ENCODE results near the gene ELL.

The ELL gene

DNA sequence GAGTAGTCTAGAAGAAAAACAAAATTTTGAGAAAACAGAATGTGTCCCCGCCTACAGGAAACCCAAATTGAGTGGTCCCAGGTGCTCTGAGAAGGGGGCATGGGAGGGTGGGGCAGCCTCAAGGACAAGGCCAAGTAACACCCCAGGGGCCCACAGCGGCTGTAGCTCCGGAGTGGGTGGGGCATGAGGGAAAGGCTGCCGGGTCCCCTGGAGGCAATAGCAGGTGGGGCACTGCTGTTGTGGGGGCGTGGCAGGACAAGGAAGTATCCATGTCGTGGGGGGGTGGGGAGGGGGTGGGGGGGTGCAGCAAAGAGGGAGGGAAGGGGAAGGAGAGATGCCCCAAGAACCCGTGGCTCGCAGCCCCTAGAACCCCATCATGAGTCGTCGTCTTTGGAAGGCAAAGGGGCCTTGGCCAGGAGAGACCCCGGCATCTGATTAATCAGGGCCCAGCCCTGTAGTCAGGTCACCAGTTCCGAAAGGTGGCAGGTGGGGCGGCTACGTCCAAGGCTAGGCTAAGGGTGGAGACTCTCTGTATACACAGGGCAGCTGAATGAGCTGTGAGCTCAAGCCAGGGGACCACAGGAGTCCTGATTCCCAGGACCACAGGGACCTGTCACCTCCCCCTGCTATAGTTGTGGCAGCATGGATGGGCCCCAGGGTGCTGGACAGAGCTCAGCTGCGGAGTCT is 76.5 kb downstream of the ELL start:
- DNase-seq (ENCODE audit: low read depth) = no peak

DNA sequence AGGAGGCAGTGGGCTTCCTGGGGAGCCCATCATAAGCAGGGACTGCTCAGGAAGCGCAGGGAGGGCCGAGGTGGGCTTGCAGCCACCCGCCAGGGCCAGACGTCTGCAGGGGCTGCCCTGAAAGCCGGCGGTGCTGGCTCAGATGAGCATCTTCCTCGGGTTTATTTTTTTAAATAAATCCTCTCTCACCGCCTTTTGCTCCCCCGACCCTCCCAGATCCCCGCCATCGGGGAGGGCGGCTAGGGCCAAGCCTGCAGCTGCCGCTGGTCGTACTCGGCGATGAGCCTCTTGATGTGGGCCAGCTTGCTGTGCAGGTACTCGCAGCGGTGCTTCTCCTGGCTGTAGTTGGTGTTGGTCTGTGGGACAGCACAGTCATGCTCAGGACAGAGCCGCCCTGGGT is 77.4 kb downstream of the ELL start:
- DNase-seq (ENCODE audit: low read depth) = no peak

DNA sequence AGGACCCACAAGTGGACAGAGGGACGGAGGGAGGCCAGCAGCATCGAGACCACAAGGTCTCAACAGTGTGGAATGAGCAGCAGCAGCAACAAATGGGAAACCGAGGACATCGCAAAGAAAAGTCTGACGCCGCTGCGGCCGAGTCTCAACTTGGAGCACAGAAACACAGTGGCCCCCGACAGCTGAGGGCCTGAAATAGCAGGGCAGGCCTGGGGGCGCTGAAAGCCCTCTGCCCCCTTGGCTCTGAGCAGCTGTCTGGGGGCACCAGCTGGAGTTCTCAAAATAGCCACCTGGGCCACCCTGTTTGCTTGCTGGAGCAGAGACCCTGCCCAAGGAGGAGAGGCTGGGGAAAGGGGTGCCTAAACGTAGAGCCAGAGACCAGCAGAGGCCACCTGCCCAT is 78.0 kb downstream of the ELL start:
- no peak for DNase-seq (ENCODE audit: low read depth)

DNA sequence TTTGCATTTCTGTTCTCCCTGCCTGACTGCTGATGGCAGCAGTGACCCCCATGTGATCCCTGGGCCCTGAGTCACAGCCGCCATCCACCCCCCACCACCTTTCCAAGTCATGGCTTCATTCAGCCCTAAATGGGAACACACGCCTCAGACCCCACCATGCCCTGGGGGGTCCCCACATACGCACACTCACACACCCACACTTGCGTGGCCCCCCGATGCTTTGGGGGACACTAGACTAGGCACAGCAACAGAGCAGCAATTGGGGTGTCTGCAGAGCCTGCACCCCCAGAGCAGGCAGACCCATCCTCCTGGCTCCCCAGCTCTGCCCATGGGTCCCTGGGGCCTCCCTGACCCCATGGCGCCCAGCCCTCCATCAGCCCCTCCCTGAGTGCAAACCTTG is 78.5 kb downstream of the ELL start:
- DNase-seq (ENCODE audit: low read depth) = no peak

DNA sequence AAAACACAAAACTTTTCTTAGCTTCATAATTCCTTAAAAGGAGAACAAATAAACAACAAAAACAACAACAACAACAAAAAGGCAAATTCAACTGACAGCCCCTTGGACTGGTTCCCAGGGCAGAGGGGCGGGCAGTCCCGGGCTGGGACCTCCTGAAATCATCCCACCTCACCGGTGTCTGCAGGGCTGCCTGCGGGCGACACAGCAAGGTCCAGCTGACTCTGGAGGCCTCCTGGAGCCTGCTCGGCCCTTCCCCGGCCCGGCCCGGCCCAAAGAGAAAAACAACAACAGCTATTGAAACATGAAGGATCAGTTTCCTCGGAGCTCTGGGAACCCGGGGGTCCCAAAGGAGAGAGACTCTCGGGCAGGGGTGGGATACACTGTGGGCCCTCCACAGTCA is 78.9 kb downstream of the ELL start:
- no peak for DNase-seq (ENCODE audit: low read depth)

DNA sequence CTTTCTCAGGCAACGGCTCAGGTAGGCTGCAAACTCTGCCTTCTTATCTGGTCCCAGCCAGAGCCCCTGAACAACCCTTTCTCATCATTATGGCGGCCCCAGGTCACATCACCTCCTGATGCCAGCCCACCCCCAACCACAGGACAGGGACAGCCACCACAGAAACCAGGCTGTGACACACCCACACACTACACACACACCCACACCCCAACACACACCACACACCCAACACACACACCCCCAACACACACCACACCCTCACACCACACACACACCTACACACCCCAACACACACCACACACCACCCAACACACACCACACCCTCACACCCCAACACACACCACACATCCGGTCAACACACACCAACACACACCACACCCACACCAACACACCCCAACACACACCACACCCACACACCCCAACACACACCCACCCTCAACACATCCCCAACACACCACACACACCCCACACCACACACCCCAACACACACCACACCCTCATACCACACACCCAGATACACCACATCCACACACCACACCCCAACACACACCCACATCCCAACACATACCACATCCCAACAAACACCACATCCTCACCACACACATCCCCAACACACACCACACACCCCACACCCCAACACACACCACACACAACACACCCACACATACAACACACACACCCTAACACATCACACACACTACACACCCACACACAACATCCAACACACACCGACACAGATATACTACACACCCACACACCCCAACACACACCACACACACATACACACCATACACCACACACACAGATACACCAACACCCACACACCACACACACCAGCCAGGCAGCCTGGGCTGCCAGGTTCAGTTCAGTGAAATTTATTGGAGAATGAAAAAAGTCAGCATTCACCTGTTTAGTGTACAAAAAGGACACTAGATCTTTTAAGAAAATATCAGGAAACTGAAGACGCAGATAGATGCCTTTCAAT is 79.8 kb downstream of the ELL start:
- DNase-seq (ENCODE audit: low read depth) = no peak

DNA sequence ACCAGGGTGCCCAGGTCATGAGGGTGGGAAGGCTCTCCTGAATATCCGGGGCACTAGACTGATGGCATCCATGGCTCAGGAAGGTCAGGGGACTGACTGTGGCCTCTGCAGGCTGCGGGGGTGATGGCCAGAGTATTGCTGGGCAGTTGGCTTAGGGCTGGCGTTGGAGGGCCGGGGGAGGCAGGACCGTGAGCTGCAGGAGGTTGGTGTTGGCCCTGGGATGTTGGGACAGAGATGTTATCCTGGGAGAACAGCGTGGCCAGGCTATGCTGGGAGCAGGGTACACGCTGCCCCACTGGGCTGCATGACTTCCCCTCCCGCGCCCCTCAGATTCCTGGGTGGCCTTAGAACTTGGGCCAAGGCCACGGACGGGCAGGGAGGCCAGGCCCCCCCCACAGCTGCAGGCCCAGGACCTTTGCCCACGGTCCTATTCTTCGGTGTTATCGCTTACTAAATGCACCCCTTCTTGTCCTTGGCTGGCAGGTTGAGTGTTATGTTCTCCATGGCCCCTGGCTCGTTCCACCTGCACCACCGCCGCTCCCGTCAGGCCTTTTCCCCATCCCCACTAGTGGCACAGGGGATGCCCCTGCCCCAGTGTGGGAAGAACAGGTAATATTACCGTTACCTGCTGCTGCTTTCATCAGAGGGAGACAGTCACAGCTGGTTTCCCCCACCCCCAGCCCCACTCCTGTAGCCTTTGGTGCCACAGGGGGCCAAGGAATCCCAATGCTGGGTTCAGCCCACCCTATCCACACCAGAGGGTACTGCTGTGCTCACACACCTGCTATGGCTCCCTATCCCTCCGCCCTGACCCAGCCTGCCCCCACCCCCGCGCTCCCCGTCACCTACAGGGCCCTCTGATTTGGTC is 80.7 kb downstream of the ELL start:
- DNase-seq (ENCODE audit: low read depth) = no peak

DNA sequence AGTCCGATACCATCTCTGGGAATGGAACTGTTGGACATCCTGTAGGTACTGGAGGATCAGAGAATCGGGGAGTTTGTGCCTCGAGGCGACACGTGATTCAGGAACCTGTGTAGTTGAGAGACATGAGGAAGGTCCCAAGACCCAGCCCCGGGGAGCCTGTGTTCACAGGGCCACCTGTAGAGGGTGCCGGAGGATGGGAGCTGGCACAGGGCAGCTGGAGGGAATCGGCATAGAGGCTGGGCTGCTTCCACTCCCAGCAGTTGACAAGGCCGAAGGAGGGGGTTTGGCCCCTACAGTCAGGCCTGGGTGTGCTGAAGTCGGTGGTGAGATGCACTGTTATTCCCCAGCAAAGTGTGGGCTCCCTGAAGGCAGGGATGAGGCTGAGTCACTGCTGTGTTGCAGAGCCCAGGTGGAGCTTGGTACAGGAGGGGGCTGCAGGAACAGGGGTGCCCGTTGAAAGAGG is 81.4 kb downstream of the ELL start:
- DNase-seq (ENCODE audit: low read depth) = no peak

DNA sequence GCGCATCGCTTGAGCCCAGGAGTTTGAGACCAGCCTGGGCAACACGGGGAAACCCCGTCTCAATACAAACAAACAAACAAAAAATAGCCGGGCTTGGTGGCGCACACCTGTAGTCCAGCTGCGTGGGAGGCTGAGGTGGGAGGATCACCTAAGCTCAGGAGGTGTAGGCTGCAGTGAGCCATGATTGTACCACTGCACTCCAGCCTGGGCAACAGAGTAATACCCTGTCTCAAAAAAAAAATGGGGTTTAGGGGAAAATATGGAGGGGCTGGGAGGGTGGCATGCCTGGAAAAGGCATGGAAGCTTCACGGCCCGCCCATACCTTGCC is 82.0 kb downstream of the ELL start:
- DNase-seq (ENCODE audit: low read depth) = no peak

DNA sequence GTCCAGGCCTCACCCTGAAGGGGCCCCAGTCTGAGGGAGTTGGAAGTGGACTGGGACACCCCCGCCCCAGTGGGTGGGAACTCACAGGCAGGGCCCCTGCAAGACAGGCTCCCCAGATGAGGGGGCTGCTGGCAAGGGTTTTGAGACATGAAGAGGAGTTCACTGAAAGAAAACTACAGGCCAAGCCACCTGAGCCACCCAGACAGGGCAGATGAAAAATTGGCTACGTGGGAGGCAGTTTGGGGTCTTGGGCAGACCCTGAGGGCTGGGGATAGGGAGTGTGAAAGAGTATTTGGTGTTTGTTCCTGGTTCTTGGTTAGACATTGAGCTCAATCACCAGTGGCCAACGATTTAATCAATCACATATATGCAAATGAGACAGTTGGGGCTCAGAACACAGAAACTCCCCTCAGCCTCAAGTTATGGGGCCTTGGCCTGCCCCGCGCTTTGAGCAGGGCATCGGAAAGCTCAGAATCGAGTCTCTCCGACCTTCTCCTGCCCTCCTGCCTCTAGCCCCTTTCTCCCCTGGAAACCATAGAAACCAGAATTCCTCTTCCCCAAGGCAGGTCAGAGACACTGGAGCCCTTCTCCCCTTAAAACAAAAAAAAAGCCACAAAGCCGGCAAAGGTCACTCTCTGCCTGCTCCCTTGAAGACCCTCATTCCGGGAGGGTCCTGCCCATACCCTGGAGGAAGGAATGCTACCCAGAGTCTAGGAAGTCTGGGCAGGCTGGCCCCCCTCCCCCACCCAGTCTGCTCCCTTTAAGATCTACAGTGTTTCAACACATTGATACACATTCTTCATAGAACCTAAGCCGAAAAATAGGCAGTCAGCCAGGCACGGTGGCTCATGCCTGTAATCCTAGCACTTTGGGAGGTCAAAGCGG is 82.6 kb downstream of the ELL start:
- DNase-seq (ENCODE audit: low read depth) = no peak

DNA sequence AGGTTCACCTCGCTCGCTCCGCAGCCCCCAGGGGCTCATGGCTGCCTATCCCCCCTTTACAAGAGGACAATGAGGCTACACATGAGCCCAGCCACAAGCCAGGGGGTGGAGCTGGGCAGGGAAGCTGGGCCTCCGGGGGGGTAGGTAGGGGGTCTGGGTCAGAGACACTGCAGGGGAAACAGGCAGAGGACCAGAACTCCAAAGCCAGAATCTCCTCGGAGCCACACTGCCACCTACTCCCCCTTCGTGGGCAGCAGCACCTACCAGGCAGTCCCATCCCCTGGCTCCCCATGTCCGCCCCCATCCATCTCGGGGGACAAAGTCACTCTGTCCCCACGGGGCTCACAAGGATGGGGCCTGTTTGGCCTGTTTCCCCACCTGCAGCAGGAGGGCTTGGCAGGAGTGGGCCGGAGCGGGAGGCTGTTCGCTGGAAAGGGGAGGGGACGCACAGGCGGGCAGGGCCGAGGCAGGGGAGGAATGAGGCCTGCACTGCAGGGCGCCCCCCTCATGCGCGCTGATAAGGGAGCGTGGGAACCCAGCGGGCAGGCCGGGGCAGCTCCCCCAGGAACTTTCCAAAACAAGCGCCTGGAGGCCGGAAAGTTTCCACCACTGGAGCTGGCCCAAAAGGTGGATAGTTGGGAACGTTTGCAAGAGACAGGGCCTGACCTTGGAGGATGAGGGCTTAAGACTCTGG is 83.4 kb downstream of the ELL start:
- DNase-seq (ENCODE audit: low read depth) = no peak

DNA sequence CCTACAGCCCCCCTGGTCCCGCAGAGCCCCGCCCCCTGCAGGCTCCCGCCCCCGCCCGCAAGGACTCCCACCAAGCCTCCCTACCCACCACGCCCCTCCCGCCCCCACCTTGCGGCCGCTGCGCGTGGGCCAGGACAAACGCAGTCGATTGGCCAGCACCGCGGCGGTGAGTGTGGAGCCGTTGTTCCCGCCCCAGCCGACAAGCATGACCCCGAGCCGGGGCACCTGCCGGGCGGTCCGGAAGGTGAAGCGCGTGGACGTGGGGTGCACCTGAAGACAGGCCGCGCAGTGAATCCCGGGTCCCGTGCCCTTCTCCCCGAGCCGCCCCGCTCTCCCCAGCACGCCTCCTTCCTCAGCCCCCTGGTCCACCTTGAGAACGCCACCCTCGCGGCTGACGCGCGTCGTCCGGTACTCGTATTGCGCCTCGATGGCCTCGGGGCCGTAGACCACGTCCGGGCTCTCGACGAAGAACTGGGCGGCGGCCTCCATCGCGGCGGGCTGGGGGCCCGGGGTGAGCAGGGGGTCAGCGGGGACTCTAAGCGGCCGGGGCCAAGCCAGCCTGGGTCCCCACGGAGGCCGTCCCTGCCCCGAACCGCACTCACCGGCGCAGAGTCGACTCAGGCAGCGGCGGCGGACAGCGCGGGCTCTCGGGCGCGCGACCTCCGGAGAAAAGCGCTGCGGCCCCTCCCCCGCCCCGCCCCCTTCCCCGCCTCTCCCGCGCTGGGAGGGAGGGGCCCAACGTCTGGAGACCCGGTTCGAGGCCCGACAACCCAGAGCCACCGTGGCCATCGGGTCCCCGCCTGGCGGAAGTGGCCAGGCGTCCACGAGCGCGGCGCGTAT is 84.2 kb downstream of the ELL start, which contains the start of gene ISYNA1:
ISYNA1 (minus strand) TSS at position 643 of the 840 bp plus-strand sequence; CDS start at position 489, 154 bp downstream.
- no peak for DNase-seq (ENCODE audit: low read depth)

DNA sequence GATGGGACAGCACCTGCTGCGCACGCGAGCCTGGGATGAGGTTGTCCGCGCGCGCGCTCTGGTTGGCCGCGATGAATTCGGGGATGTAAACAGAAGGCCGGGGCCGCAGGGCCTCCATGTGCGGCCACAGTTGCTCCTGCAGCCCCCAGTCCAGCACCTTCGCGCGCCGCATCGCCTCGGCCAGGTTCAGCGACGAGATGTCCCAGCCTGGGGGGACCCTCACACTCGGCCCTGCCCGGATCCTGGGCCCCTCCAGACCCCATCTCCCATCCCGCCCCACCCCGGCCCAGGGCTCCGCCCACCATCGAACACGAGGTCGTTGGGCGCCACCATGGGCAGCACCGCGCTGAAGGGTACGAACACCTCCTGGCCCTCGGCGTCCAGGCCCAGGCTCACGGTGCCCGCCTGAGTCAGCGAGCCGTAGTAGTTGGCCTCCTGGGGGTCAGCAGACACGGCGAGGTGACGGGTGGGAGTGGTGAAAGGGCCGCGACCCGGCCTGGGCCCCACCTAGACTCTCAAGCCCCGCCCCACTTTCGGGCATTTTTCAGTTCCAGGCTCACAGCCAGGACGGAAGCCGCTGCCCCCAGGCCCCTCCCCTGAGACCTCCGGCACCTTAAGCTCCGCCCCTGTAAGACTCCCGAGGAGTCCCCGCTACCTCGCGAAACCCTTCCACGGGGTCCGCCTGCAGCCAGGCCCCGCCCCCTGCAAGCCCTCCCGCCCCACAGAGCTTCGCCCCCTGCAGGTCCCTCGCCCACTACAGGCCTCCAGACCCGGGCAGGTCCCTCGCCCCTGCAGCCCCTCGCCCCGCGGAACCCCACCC is 85.0 kb downstream of the ELL start:
- no peak for DNase-seq (ENCODE audit: low read depth)

DNA sequence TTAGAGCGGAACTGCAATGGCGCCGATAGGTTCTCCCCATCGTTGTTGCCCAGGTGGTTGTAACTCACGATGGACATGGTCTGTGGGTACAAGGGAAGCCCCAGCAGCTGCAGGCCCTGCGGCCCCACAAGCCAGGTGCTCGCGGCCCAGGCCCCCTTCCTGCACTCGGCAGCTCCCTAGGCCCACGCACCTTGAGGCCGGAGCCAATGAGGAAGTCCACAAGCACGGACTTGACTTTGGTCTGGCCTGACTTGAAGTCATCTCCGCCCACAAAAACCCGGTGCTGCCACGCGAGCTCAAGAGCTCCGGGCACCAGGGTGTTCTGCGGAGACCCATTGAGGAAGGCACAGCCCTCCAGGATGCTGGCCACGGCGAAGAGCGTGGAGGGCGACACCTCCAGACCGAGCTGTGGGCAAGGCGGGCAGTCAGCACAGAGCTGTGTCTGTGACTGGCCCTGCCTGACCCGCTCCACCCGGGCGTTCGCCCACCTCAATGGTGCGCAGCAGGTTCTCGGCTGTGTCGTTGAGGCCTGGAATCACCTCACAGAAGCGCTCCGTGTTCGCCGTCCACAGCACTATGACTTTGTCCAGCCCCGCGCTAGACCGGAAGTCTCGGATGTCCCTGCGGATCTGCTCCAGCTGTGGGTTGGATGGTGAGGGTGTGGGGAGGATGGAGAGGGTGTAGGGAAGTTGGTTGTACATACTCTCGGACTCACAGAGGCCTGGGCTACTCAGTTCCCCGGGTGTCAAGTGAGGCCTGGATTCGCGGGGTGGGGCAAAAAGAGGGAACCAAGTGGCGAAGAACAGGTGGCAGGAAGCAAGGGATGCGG is 85.8 kb downstream of the ELL start:
- no peak for DNase-seq (ENCODE audit: low read depth)

DNA sequence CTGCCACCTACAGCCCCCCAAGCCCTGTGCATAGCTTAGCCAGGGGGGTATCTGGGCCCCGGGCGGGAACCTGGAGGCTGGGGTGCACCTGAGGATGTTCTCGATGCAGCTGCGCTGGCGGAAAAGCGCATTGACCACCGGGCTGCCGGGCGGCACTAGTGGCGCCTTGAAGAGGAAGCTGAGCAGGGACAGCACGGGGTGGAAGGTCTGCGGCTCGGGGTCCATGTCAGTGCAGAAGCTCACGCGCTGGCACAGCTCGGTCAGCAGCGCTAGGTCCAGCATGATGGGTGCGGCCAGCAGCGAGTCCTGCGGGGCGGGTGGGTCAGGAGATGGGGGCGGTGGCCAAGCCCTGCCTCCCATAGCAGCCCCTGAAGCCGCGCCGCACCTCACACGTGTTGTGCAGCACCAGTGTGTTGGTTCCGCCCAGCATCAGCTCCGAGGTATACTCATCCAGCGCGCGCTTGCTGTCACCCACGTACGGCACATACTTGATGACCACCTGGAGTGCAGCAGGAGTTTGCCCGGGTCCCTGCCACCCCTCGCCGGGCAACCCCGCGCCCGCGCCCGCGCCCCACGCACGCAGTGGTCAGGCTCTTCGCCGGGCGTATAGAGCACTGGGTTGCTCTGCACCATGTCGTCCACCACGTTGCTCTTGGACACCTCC is 86.6 kb downstream of the ELL start:
- no peak for DNase-seq (ENCODE audit: low read depth)

DNA sequence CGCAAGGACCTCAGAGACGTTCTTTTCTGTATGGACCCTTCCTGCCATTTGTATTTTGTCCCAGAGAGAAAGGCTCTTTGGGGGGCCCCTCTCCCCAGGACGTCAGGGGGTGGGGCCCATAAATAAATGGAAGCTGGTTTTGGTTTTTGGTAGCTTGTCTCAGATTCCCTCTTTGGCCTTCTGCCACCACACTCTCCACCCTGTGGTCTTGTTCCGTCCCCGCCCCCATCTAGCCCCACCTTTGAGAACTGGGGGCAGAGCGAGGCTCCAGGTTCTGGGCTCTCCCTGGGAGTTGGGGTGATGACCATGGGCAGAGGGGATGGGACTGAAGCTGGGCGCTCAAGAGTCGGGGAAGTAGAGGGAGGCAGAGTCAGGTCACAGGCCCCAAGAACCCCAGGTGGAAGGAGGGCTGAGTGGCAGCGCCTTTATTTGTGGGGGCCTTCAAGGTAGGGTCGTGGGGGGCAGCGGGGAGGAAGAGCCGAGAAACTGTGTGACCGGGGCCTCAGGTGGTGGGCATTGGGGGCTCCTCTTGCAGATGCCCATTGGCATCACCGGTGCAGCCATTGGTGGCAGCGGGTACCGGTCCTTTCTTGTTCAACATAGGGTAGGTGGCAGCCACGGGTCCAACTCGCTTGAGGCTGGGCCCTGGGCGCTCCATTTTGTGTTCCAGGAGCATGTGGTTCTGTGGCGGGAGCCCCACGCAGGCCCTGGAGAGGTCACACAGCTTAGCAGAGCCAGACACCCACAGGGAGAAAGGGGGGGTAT is 87.3 kb downstream of the ELL start:
- no peak for DNase-seq (ENCODE audit: low read depth)

All from GM04504 (cell line).